Trophoblast cell (in vitro differentiated cells and primary cell): ENCODE data around the gene SPAG17.
A peak's percentile ranks its signal among the peaks of the same experiment; 100 is the strongest.

Experiments
- DNase-seq, 2 donors: peaks; one replicate each; pipeline ENCODE4 v3.0.0-alpha.2; 2016
- H2AFZ ChIP-seq: 2 replicates; pipeline ENCODE4 v1.6.1; 2013; ENCODE audit warnings: low read length, moderate library complexity, mild to moderate bottlenecking; ENCODE audit not compliant: insufficient read depth, poor library complexity
- H2AK5ac ChIP-seq: 2 replicates; pipeline ENCODE4 v1.6.1; 2013; ENCODE audit warnings: mild to moderate bottlenecking, low read length
- H2BK120ac ChIP-seq: 2 replicates; pipeline ENCODE4 v1.6.1; 2013; ENCODE audit warnings: low read length, mild to moderate bottlenecking, moderate library complexity; ENCODE audit not compliant: insufficient read depth, poor library complexity
- H2BK12ac ChIP-seq: 2 replicates; pipeline ENCODE4 v1.6.1; 2013; ENCODE audit warnings: mild to moderate bottlenecking, low read length, moderate library complexity
- H2BK5ac ChIP-seq: 2 replicates; pipeline ENCODE4 v1.6.1; 2013; ENCODE audit warnings: low read length, low read depth, moderate library complexity, mild to moderate bottlenecking; ENCODE audit not compliant: poor library complexity
- H3K14ac ChIP-seq: 2 replicates; pipeline ENCODE4 v1.6.1; 2013; ENCODE audit warnings: mild to moderate bottlenecking, low read length
- H3K18ac ChIP-seq: 2 replicates; pipeline ENCODE4 v1.6.1; 2013; ENCODE audit warnings: mild to moderate bottlenecking, low read length
- H3K23ac ChIP-seq: 2 replicates; pipeline ENCODE4 v1.6.1; 2013; ENCODE audit warnings: low read length
- H3K27ac ChIP-seq: 2 replicates; pipeline ENCODE4 v1.5.1; 2013; ENCODE audit warnings: low read depth, mild to moderate bottlenecking, inconsistent platforms, low read length, moderate library complexity
- H3K27me3 ChIP-seq: 2 replicates; pipeline ENCODE4 v1.6.1; 2013; ENCODE audit warnings: inconsistent platforms, mild to moderate bottlenecking, low read length, moderate library complexity; ENCODE audit not compliant: insufficient read depth
- H3K36me3 ChIP-seq, 2 experiments: 1 replicate in 1 of 2; 2 replicates in 1 of 2; pipeline ENCODE4 v1.6.1; 2013; ENCODE audit warnings: low read length in 2 of 2, mild to moderate bottlenecking in 2 of 2, moderate library complexity in 1 of 2; ENCODE audit not compliant: insufficient read depth in 2 of 2, control insufficient read depth in 1 of 2
- H3K4ac ChIP-seq: 2 replicates; pipeline ENCODE4 v1.6.1; 2013; ENCODE audit warnings: low read depth, mild to moderate bottlenecking, low read length, moderate library complexity
- H3K4me1 ChIP-seq, 2 experiments: 1 replicate in 1 of 2; 2 replicates in 1 of 2; pipeline ENCODE4 v1.6.1; 2013; ENCODE audit warnings: low read length in 2 of 2, mild to moderate bottlenecking in 2 of 2, moderate library complexity in 1 of 2; ENCODE audit not compliant: insufficient read depth in 2 of 2, control insufficient read depth in 1 of 2
- H3K4me2 ChIP-seq: 2 replicates; pipeline ENCODE4 v1.6.1; 2013; ENCODE audit warnings: inconsistent platforms, mild to moderate bottlenecking, low read length, moderate library complexity
- H3K4me3 ChIP-seq: 2 replicates; pipeline ENCODE4 v1.5.1; 2013; ENCODE audit warnings: mild to moderate bottlenecking, low read depth, low read length, inconsistent platforms
- H3K79me1 ChIP-seq: one replicate; pipeline ENCODE4 v1.6.1; 2013; ENCODE audit warnings: low read length
- H3K79me2 ChIP-seq: 2 replicates; pipeline ENCODE4 v1.6.1; 2013; ENCODE audit warnings: low read length, mild to moderate bottlenecking; ENCODE audit not compliant: control insufficient read depth, insufficient read depth, poor library complexity
- H3K9ac ChIP-seq: 2 replicates; pipeline ENCODE4 v1.6.1; 2013; ENCODE audit warnings: mild to moderate bottlenecking, low read length
- H3K9me3 ChIP-seq: 2 replicates; pipeline ENCODE4 v1.6.1; 2013; ENCODE audit warnings: low read depth, mild to moderate bottlenecking, control low read depth, inconsistent platforms, low read length; ENCODE audit not compliant: insufficient read depth
- H4K12ac ChIP-seq: 2 replicates; pipeline ENCODE4 v1.6.1; 2013; ENCODE audit warnings: low read depth, mild to moderate bottlenecking, low read length, moderate library complexity
- H4K8ac ChIP-seq: 2 replicates; pipeline ENCODE4 v1.6.1; 2013; ENCODE audit warnings: low read depth, mild to moderate bottlenecking, low read length, moderate library complexity
- H4K91ac ChIP-seq: one replicate; pipeline ENCODE4 v1.6.1; 2013; ENCODE audit warnings: low read depth, mild to moderate bottlenecking, low read length, moderate library complexity
- WGBS: extraction: QIAGEN DNeasy Blood & Tissue Kit; methylation state at CpG from one replicate; pipeline ENCODE4 v1.1.7; 2013; ENCODE audit warnings: missing lambda C conversion rate; ENCODE audit not compliant: insufficient read length, insufficient coverage; ENCODE audit errors: extremely low coverage; 5-methylcytosine and 5-hydroxymethylcytosine counted together

The SPAG17 gene

GRCh38 chr1:118101515-118101844 lies 83.5 kb downstream of the SPAG17 start:
- Histone ChIP-seq H2BK120ac (no peak overlapping the region), H3K14ac (no peak overlapping the region), H3K9ac (no peak overlapping the region), H2AK5ac (no peak overlapping the region), H3K4me2 (no peak overlapping the region), H3K27me3 (no peaks in the 10 kb centered on the region), H3K18ac (no peak overlapping the region), H3K4ac (no peak overlapping the region), H4K8ac (no peak overlapping the region), H2BK5ac (no peak overlapping the region), H3K79me1 (no peaks in the 10 kb centered on the region), H3K4me1 (peaks cover 0 to 2% of the 10 kb centered on the region in 2 experiments), H2BK12ac (no peak overlapping the region), H3K23ac (no peak overlapping the region), H4K12ac (no peak overlapping the region), H4K91ac (no peak overlapping the region), H3K9me3 (peaks cover 2% of the 10 kb centered on the region), H3K36me3 (no peaks in the 10 kb centered on the region), H3K4me3 (no peak overlapping the region), H3K79me2 (no peaks in the 10 kb centered on the region), H3K27ac (no peak overlapping the region), H2AFZ (no peak overlapping the region)
- peak in 1 of 2 donors; percentile 45 for DNase-seq
- no CpG with 5 or more reads among the region's 9 CpGs for WGBS

- Histone ChIP-seq H3K27me3 (no peaks in the 10 kb centered on the region), H3K4ac (no peak overlapping the region), H3K27ac (no peak overlapping the region), H3K36me3 (no peaks in the 10 kb centered on the region), H3K9ac (no peak overlapping the region), H3K9me3 (peaks cover 2% of the 10 kb centered on the region), H2AFZ (no peak overlapping the region), H3K23ac (no peak overlapping the region), H3K4me3 (no peak overlapping the region), H3K18ac (no peak overlapping the region), H3K79me1 (no peaks in the 10 kb centered on the region), H3K4me1 (peaks cover 0 to 2% of the 10 kb centered on the region in 2 experiments), H4K12ac (no peak overlapping the region), H4K91ac (no peak overlapping the region), H2BK120ac (no peak overlapping the region), H2AK5ac (no peak overlapping the region), H4K8ac (no peak overlapping the region), H2BK12ac (no peak overlapping the region), H3K14ac (no peak overlapping the region), H2BK5ac (no peak overlapping the region), H3K4me2 (no peak overlapping the region), H3K79me2 (no peaks in the 10 kb centered on the region)
- no peak for DNase-seq
Measured at GRCh38 chr1:118100686-118101514, 84.1 kb downstream of the SPAG17 start.

- Histone ChIP-seq H2AK5ac (no peak overlapping the region), H3K23ac (no peak overlapping the region), H3K9ac (no peak overlapping the region), H3K27ac (no peak overlapping the region), H3K79me1 (no peaks in the 10 kb centered on the region), H3K36me3 (no peaks in the 10 kb centered on the region), H3K4me3 (no peak overlapping the region), H3K4me1 (peaks cover 0 to 2% of the 10 kb centered on the region in 2 experiments), H3K4ac (no peak overlapping the region), H3K79me2 (no peaks in the 10 kb centered on the region), H3K4me2 (no peak overlapping the region), H2BK120ac (no peak overlapping the region), H3K27me3 (no peaks in the 10 kb centered on the region), H2BK12ac (no peak overlapping the region), H3K9me3 (peaks cover 2% of the 10 kb centered on the region), H4K91ac (no peak overlapping the region), H2AFZ (no peak overlapping the region), H4K8ac (no peak overlapping the region), H3K18ac (no peak overlapping the region), H3K14ac (no peak overlapping the region), H2BK5ac (no peak overlapping the region), H4K12ac (no peak overlapping the region)
- no CpG with 5 or more reads among the region's 5 CpGs for WGBS
- peak; percentile 48 to 76 for DNase-seq
Measured at GRCh38 chr1:118099686-118100085, 85.3 kb downstream of the SPAG17 start.

GRCh38 chr1:118097622-118098348 lies 87.2 kb downstream of the SPAG17 start:
- Histone ChIP-seq H4K12ac (no peak overlapping the region), H3K4me3 (no peak overlapping the region), H2BK120ac (no peak overlapping the region), H2AK5ac (no peak overlapping the region), H3K9me3 (peaks cover 1% of the 10 kb centered on the region), H3K14ac (no peak overlapping the region), H3K18ac (no peak overlapping the region), H3K27ac (no peak overlapping the region), H3K4ac (no peak overlapping the region), H3K23ac (no peak overlapping the region), H2BK5ac (no peak overlapping the region), H4K8ac (no peak overlapping the region), H2BK12ac (no peak overlapping the region), H2AFZ (no peak overlapping the region), H3K4me2 (no peak overlapping the region), H3K9ac (no peak overlapping the region), H3K27me3 (no peaks in the 10 kb centered on the region), H3K79me1 (no peaks in the 10 kb centered on the region), H3K36me3 (no peaks in the 10 kb centered on the region), H3K79me2 (no peaks in the 10 kb centered on the region), H3K4me1 (peaks cover 0 to 2% of the 10 kb centered on the region in 2 experiments), H4K91ac (no peak overlapping the region)
- peak in 1 of 2 donors; percentile 91 for DNase-seq
- WGBS, result no CpG with 5 or more reads among the region's 3 CpGs
